ENCODE data around the gene FRMD8. TPM values are rescaled to one million over a fixed set of nuclear protein-coding genes. Genes with fewer than 3 reads are reported as not detected.
A peak's percentile ranks its signal among the peaks of the same experiment; 100 is the strongest.

The FRMD8 gene
- total and polyA plus RNA-seq, 9 of the 15 experiments (the other 6 are each of a cell fraction or from before 2014, with no cell fraction given) = 4.5 to 54.5 (median 15.8) TPM

DNA sequence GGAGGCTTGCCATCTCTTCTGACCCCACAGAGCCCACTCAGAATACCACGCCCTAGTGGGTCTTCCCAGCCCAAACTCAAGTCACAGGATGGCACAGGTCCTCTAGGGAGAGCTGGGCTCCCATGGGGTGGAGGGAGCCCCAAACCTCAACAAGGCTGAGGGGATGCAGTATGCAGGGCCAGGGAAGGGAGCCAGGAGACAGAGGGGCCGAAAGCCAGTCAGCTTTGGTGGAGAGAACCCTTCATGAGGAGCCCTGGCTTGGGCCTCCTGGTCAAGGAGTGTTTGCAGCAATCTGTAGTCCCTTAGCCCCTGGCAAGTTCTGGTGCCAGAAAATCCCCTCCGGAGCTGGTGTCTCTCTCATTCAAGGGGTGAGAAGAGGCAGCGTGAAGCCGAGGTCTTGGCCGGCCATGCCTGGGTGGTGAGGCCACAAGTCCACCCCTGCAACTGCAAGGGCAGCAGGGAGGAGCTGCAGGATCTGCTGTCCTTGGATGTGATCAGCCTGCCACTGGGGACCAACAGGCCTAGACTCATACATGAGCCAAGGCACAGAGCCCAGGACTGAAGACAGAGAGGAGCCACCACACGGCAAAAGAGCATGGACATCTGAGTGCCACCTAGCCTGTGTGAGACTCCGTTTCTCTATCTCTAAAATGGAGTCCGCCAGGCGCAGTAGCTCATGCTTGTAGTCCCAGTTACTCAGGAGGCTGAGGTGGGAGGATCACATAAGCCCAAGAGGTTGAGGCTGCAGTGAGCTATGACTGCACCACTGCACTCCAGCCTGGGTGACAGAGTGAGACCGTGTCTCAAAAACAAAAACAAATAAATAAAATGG is 60.2 kb downstream of the FRMD8 start:
- Histone ChIP-seq H3K4me2 (ENCODE audit: insufficient read depth, low read length) (no peak overlapping the region), H3K4me3 (no peak overlapping the region), H3K9me1 (ENCODE audit: control insufficient read depth, insufficient read depth, low read length) (no peaks in the 10 kb centered on the region), H4K20me1 (replicated peaks; ENCODE audit: control insufficient read depth, insufficient read depth, low read length) (peaks cover 17% of the 10 kb centered on the region; the same call in 1 of the 2 replicates), H3K4me1 (replicated peaks in 1 of 2; ENCODE audit: control insufficient read depth in 2 of 2, insufficient read depth in 2 of 2, low read length in 2 of 2) (peaks cover 22 to 63% of the 10 kb centered on the region in 2 experiments; a peak in 4 of 5 replicates), H3K9ac (ENCODE audit: insufficient read depth in 1 of 2, low read depth in 2 of 2, low read length in 2 of 2) (peak overlapping the region in 1 of 2 experiments; percentile 74; a peak in 2 of 4 replicates), H2AFZ (ENCODE audit: low read depth, low read length) (no peak overlapping the region), H3K36me3 (ENCODE audit: control insufficient read depth, insufficient read depth, low read length) (peaks cover 41% of the 10 kb centered on the region; the same call in 2 of the 3 replicates), H3K27ac (ENCODE audit: extremely low read depth, low read depth, low read length) (no peak overlapping the region), H3K27me3 (ENCODE audit: control insufficient read depth in 2 of 2, insufficient read depth in 2 of 2, low read length in 2 of 2) (no peaks in the 10 kb centered on the region), H3K79me2 (ENCODE audit: control insufficient read depth, insufficient read depth, low read length) (peaks cover 18% of the 10 kb centered on the region), H3K9me3 (replicated peaks; ENCODE audit: control insufficient read depth, insufficient read depth, low read depth, low read length) (no peaks in the 10 kb centered on the region)
- 69% methylated on average over 11 of the region's 11 CpGs for WGBS (ENCODE audit: insufficient coverage, low coverage, missing lambda C conversion rate)
- in situ Hi-C loops (cut with MboI) = no loop called here
- ChIA-PET POLR2A (interaction anchor here (0.6 to 12.0 kb wide), 18 partner anchors 9 to 143 kb away, joined by 3 to 309 read pairs (median 8); partner anchors contain the start of genes FRMD8, MALAT1 and NEAT1), CTCF (ENCODE audit: low intra/inter-chr PET ratio) (interaction anchor here (0.6 kb wide), 1 partner anchor 8 kb away, joined by 3 read pairs; no protein-coding TSS in a partner anchor)
- peak; percentile 1; the same call in 2 of the 3 replicates for ATAC-seq
- no peak for DNase-seq (ENCODE audit: extremely low read depth in 1 of 4, low spot score in 3 of 4)
- intact Hi-C loops (cut with micrococcal nuclease) = no loop called here
- FAIRE-seq = no peak
- no TSS peak for BruUV-seq (replicated peaks)
- TF ChIP-seq, protein P1, sequence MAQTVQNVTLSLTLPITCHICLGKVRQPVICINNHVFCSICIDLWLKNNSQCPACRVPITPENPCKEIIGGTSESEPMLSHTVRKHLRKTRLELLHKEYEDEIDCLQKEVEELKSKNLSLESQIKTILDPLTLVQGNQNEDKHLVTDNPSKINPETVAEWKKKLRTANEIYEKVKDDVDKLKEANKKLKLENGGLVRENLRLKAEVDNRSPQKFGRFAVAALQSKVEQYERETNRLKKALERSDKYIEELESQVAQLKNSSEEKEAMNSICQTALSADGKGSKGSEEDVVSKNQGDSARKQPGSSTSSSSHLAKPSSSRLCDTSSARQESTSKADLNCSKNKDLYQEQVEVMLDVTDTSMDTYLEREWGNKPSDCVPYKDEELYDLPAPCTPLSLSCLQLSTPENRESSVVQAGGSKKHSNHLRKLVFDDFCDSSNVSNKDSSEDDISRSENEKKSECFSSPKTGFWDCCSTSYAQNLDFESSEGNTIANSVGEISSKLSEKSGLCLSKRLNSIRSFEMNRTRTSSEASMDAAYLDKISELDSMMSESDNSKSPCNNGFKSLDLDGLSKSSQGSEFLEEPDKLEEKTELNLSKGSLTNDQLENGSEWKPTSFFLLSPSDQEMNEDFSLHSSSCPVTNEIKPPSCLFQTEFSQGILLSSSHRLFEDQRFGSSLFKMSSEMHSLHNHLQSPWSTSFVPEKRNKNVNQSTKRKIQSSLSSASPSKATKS (CRISPR knock-in tag; IDR thresholded peaks at IDR 0.05) = no peak
- TF ChIP-seq, protein P2, sequence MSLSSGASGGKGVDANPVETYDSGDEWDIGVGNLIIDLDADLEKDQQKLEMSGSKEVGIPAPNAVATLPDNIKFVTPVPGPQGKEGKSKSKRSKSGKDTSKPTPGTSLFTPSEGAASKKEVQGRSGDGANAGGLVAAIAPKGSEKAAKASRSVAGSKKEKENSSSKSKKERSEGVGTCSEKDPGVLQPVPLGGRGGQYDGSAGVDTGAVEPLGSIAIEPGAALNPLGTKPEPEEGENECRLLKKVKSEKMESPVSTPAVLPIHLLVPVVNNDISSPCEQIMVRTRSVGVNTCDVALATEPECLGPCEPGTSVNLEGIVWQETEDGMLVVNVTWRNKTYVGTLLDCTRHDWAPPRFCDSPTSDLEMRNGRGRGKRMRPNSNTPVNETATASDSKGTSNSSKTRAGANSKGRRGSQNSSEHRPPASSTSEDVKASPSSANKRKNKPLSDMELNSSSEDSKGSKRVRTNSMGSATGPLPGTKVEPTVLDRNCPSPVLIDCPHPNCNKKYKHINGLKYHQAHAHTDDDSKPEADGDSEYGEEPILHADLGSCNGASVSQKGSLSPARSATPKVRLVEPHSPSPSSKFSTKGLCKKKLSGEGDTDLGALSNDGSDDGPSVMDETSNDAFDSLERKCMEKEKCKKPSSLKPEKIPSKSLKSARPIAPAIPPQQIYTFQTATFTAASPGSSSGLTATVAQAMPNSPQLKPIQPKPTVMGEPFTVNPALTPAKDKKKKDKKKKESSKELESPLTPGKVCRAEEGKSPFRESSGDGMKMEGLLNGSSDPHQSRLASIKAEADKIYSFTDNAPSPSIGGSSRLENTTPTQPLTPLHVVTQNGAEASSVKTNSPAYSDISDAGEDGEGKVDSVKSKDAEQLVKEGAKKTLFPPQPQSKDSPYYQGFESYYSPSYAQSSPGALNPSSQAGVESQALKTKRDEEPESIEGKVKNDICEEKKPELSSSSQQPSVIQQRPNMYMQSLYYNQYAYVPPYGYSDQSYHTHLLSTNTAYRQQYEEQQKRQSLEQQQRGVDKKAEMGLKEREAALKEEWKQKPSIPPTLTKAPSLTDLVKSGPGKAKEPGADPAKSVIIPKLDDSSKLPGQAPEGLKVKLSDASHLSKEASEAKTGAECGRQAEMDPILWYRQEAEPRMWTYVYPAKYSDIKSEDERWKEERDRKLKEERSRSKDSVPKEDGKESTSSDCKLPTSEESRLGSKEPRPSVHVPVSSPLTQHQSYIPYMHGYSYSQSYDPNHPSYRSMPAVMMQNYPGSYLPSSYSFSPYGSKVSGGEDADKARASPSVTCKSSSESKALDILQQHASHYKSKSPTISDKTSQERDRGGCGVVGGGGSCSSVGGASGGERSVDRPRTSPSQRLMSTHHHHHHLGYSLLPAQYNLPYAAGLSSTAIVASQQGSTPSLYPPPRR (CRISPR knock-in tag; IDR thresholded peaks at IDR 0.05; ENCODE audit: borderline replicate concordance) = peak; percentile 47; the same call in 1 of the 2 replicates
- TF ChIP-seq POLR2AphosphoS5 (IDR thresholded peaks at IDR 0.05; ENCODE audit: control insufficient read depth, insufficient read depth, low read depth, low read length) = peak; percentile 6; the same call in 1 of the 2 replicates
- no peak for TF ChIP-seq MEF2A (IDR thresholded peaks at IDR 0.05; ENCODE audit: control insufficient read depth, low read depth, low read length)
- peak; percentile 19 for TF ChIP-seq POLR2AphosphoS2 (IDR thresholded peaks at IDR 0.05; ENCODE audit: low read length)
- TF ChIP-seq, protein P3, sequence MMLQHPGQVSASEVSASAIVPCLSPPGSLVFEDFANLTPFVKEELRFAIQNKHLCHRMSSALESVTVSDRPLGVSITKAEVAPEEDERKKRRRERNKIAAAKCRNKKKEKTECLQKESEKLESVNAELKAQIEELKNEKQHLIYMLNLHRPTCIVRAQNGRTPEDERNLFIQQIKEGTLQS (IDR thresholded peaks at IDR 0.05) = no peak
- TF ChIP-seq, protein P3 (CRISPR knock-in tag; conservative IDR thresholded peaks at IDR 0.05) = no peak
- no peak; the same call in 1 of the 2 replicates for TF ChIP-seq RUNX1 (IDR thresholded peaks at IDR 0.05; ENCODE audit: low read depth)
- TF ChIP-seq, protein P4, sequence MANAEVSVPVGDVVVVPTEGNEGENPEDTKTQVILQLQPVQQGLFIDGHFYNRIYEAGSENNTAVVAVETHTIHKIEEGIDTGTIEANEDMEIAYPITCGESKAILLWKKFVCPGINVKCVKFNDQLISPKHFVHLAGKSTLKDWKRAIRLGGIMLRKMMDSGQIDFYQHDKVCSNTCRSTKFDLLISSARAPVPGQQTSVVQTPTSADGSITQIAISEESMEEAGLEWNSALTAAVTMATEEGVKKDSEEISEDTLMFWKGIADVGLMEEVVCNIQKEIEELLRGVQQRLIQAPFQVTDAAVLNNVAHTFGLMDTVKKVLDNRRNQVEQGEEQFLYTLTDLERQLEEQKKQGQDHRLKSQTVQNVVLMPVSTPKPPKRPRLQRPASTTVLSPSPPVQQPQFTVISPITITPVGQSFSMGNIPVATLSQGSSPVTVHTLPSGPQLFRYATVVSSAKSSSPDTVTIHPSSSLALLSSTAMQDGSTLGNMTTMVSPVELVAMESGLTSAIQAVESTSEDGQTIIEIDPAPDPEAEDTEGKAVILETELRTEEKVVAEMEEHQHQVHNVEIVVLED (CRISPR knock-in tag; IDR thresholded peaks at IDR 0.05) = no peak
- no peak for TF ChIP-seq ZNF830 (CRISPR knock-in tag; IDR thresholded peaks at IDR 0.05)

Data from K562 (cell line).